Heart left ventricle (tissue), 13 donors: ENCODE results near the gene MAP2K5.

Source experiments
- CTCF ChIP-seq, 12 donors: fragments of 200-600 bp; sonication (generic) in 4 of 12; IDR thresholded peaks; one replicate each; pipeline versions ENCODE4 v1.5.0 to v1.8.0; 2018 to 2022; ENCODE audit warnings: antibody characterized with exemption in 12 of 12, mild to moderate bottlenecking in 5 of 12
- POLR2A ChIP-seq, 2 donors: fragments of 450-650 bp; IDR thresholded peaks; one replicate each; pipeline ENCODE4 v1.6.1; 2017; ENCODE audit warnings: antibody characterized with exemption in 2 of 2, mild to moderate bottlenecking in 2 of 2, moderate library complexity in 2 of 2
- donor health status: ischemic (EF 13 %, LVEDD 7.1; RV severe dilation, severe dysfunction).
- donor health status: DM: no; HTN: yes; CAD: no.
- donor health status: DM: no; HTN: no; CAD: no.
- donor health status: ischemic (EF 25% LVEDD 6.9; RV normal size, moderate dysfunction).
- donor health status: ischemic (EF 25% LVEDD 5.7; RV mildly dilated, moderate dysfunction).
- donor health status: ischemic (EF 35%, LVEDD 5.7; RV mildly dilated, moderate dysfunction).
- donor health status: nonischemic (EF 11% LVEDD 7.7; RV severe dilation, severe dysfunction).
- donor health status: DM: yes; HTN: yes; CAD: no.
- donor health status: PGD.
- donor health status: ischemic (EF 29% LVEDD 5.4; RV normal size, mild dysfunction).
- donor health status: nonischemic (EF 23%, LVEDD 6.1; RV moderate dilation, normal function).

GRCh38 chr15:67559158-67559557 lies 16.7 kb downstream of the MAP2K5 start:
- no peak for TF ChIP-seq CTCF (IDR thresholded peaks at IDR 0.05)
- TF ChIP-seq POLR2A (IDR thresholded peaks at IDR 0.05) = no peak
